ENCODE results near the gene TAS1R1. TPM values are rescaled to one million over a fixed set of nuclear protein-coding genes. Genes with fewer than 3 reads are reported as not detected.

Gene TAS1R1
- not detected in 5 replicates for total RNA-seq (2022; extraction: Qiagen RNA extraction)

GRCh38 chr1:6554907-6555778 lies at the start of gene TAS1R1:
TSS of gene TAS1R1 (plus strand) at chr1:6555307. CDS start at chr1:6555374, 67 bp downstream.

GRCh38 chr1:6554031-6554906 lies 838 bp upstream of the TAS1R1 start, which contains the start of gene NOL9:
TSS of gene NOL9 (minus strand) at chr1:6554513. CDS start at chr1:6554502, 11 bp downstream.

GRCh38 chr1:6579374-6580118 lies 24.4 kb downstream of the TAS1R1 start, which contains the start of gene ZBTB48:
TSS of gene ZBTB48 (plus strand) at chr1:6579994. CDS start at chr1:6580610, 616 bp downstream.

GRCh38 chr1:6602669-6603237 lies 47.6 kb downstream of the TAS1R1 start, which contains the start of gene KLHL21:
TSS of gene KLHL21 (minus strand) at chr1:6602869. CDS start at chr1:6602817, 52 bp downstream.

GRCh38 chr1:6613361-6614018 lies 58.4 kb downstream of the TAS1R1 start, which contains the start of gene PHF13:
TSS of gene PHF13 (plus strand) at chr1:6613731. CDS start at chr1:6614067, 336 bp downstream.

GRCh38 chr1:6624710-6625583 lies 69.8 kb downstream of the TAS1R1 start, which contains the start of gene THAP3:
TSS of gene THAP3 (plus strand) at chr1:6624868. CDS start at chr1:6625219, 351 bp downstream.

Other genes with a start within 250 kb of the TAS1R1 start
- gene ACOT7, start 161.5 kb upstream of the TAS1R1 start, total RNA-seq (2022; extraction: Qiagen RNA extraction): 73.4 to 116 TPM (median 104 TPM) in 5 replicates
- 3.2 to 5.9 TPM (median 5.1 TPM) in 5 replicates for gene HES2, start 135.4 kb upstream of the TAS1R1 start, total RNA-seq (2022; extraction: Qiagen RNA extraction)
- 0.34 to 1.2 TPM (median 0.77 TPM) in 5 replicates for gene ESPN, start 130.5 kb upstream of the TAS1R1 start, total RNA-seq (2022; extraction: Qiagen RNA extraction)
- 1.6 to 4.5 TPM (median 3.2 TPM) in 5 replicates for gene TNFRSF25, start 89.1 kb upstream of the TAS1R1 start, total RNA-seq (2022; extraction: Qiagen RNA extraction)
- 2.2 to 4.7 TPM (median 3.6 TPM) in 5 replicates for gene PLEKHG5, start 63.6 kb upstream of the TAS1R1 start, total RNA-seq (2022; extraction: Qiagen RNA extraction)
- 3.7 to 5.9 TPM (median 5.6 TPM) in 5 replicates for gene NOL9, start 794 bp upstream of the TAS1R1 start, total RNA-seq (2022; extraction: Qiagen RNA extraction)
- 11.4 to 17.4 TPM (median 15.6 TPM) in 5 replicates for gene ZBTB48, start 24.7 kb downstream of the TAS1R1 start, total RNA-seq (2022; extraction: Qiagen RNA extraction)
- gene KLHL21, start 47.6 kb downstream of the TAS1R1 start, total RNA-seq (2022; extraction: Qiagen RNA extraction): 13.4 to 19.4 TPM (median 18.0 TPM) in 5 replicates
- 7.1 to 9.3 TPM (median 8.7 TPM) in 5 replicates for gene PHF13, start 58.4 kb downstream of the TAS1R1 start, total RNA-seq (2022; extraction: Qiagen RNA extraction)
- gene THAP3, start 69.6 kb downstream of the TAS1R1 start, total RNA-seq (2022; extraction: Qiagen RNA extraction): 12.8 to 16.8 TPM (median 16.0 TPM) in 5 replicates
- gene DNAJC11, start 146.5 kb downstream of the TAS1R1 start, total RNA-seq (2022; extraction: Qiagen RNA extraction): 31.3 to 36.7 TPM (median 35.0 TPM) in 5 replicates
- gene CAMTA1, start 230.1 kb downstream of the TAS1R1 start, total RNA-seq (2022; extraction: Qiagen RNA extraction): 64.7 to 71.3 TPM (median 67.3 TPM) in 5 replicates